Neural cell (in vitro differentiated cells): Measurements from ENCODE around the gene RNPEPL1. TPM values are rescaled to one million over a fixed set of nuclear protein-coding genes. Genes with fewer than 3 reads are reported as not detected.

Experiments used
- H2AFZ ChIP-seq: fragments of 200-600, 300-800 bp; sonication (generic), shearing (Covaris generic); 2 replicates; pipeline ENCODE4 v1.6.0; 2014; ENCODE audit warnings: low read depth, mild to moderate bottlenecking, antibody characterized with exemption, low read length, moderate library complexity
- H3F3A ChIP-seq: fragments of 200-600 bp; shearing (Covaris generic); 2 replicates; pipeline ENCODE4 v1.6.1; 2016; ENCODE audit warnings: mild to moderate bottlenecking, moderate library complexity, mixed read lengths, antibody characterized with exemption, low read length; ENCODE audit not compliant: insufficient read depth, poor library complexity, severe bottlenecking
- H3K27ac ChIP-seq: fragments of 200-600, 300-800 bp; sonication (generic), shearing (Covaris generic); 2 replicates; pipeline ENCODE4 v1.5.1; 2014; ENCODE audit warnings: mild to moderate bottlenecking, low read length, moderate library complexity
- H3K27me3 ChIP-seq: fragments of 300-800, 200-600 bp; sonication (generic), shearing (Covaris generic); 2 replicates; pipeline ENCODE4 v1.6.0; 2014; ENCODE audit warnings: mild to moderate bottlenecking, low read depth, low read length, moderate library complexity; ENCODE audit not compliant: insufficient read depth
- H3K36me3 ChIP-seq: fragments of 300-800, 200-600 bp; sonication (generic), shearing (Covaris generic); 2 replicates; pipeline ENCODE4 v1.5.1; 2014; ENCODE audit warnings: mild to moderate bottlenecking, antibody characterized with exemption, low read length, moderate library complexity; ENCODE audit not compliant: insufficient read depth
- H3K4me2 ChIP-seq: fragments of 300-800, 200-600 bp; sonication (generic), shearing (Covaris generic); 2 replicates; pipeline ENCODE4 v1.6.0; 2014; ENCODE audit warnings: mild to moderate bottlenecking, low read length
- H3K4me3 ChIP-seq: fragments of 300-800, 200-600 bp; sonication (generic), shearing (Covaris generic); 2 replicates; pipeline ENCODE4 v1.5.1; 2014; ENCODE audit warnings: mild to moderate bottlenecking, low read length, moderate library complexity
- H3K79me2 ChIP-seq: fragments of 200-600 bp; shearing (Covaris generic); replicated peaks from 2 replicates; pipeline ENCODE4 v1.6.0; 2014; ENCODE audit warnings: mild to moderate bottlenecking, low read length, moderate library complexity; ENCODE audit not compliant: insufficient read depth
- H3K9ac ChIP-seq: fragments of 300-800, 200-600 bp; sonication (generic), shearing (Covaris generic); 2 replicates; pipeline ENCODE4 v1.6.1; 2016; ENCODE audit warnings: mild to moderate bottlenecking, low read length, mixed read lengths
- H3K9me2 ChIP-seq: fragments of 200-600 bp; shearing (Covaris generic); 2 replicates; pipeline ENCODE4 v1.6.1; 2016; ENCODE audit warnings: mild to moderate bottlenecking, low read length, mixed read lengths; ENCODE audit not compliant: insufficient read depth
- H3K9me3 ChIP-seq: fragments of 200-600, 300-800 bp; sonication (generic), shearing (Covaris generic); 2 replicates; pipeline ENCODE4 v1.6.1; 2016; ENCODE audit warnings: mild to moderate bottlenecking, mixed run types, low read length, moderate library complexity, mixed read lengths
- H4K20me1 ChIP-seq: fragments of 200-600 bp; shearing (Covaris generic); 2 replicates; pipeline ENCODE4 v1.6.1; 2016; ENCODE audit warnings: mild to moderate bottlenecking, mixed run types; ENCODE audit not compliant: insufficient read depth
- EP300 ChIP-seq: fragments of 450-650 bp; conservative IDR thresholded peaks from 2 replicates; pipeline ENCODE4 v1.6.1; 2014; ENCODE audit warnings: antibody characterized with exemption, mild to moderate bottlenecking, moderate library complexity; ENCODE audit not compliant: poor library complexity, severe bottlenecking
- EZH2 ChIP-seq: fragments of 200-600, 300-800 bp; shearing (Covaris generic), sonication (generic); IDR thresholded peaks from 2 replicates; pipeline ENCODE4 v1.6.1; 2014; ENCODE audit warnings: antibody characterized with exemption, low read length, borderline replicate concordance, mild to moderate bottlenecking; ENCODE audit not compliant: insufficient read depth, poor library complexity, severe bottlenecking
- MXI1 ChIP-seq: fragments of 450-650 bp; conservative IDR thresholded peaks from 2 replicates; pipeline ENCODE4 v1.6.1; 2014; ENCODE audit warnings: antibody characterized with exemption, mild to moderate bottlenecking; ENCODE audit not compliant: poor library complexity, severe bottlenecking
- POLR2AphosphoS5 ChIP-seq: IDR thresholded peaks from 2 replicates; pipeline ENCODE4 v1.6.1; 2012
- RAD21 ChIP-seq: fragments of 450-650 bp; conservative IDR thresholded peaks from 2 replicates; pipeline ENCODE4 v1.6.1; 2014; ENCODE audit warnings: antibody characterized with exemption, mild to moderate bottlenecking, moderate library complexity
- SMC3 ChIP-seq: fragments of 450-650 bp; conservative IDR thresholded peaks from 2 replicates; pipeline ENCODE4 v1.6.1; 2014; ENCODE audit warnings: antibody characterized with exemption, mild to moderate bottlenecking, moderate library complexity; ENCODE audit not compliant: poor library complexity
- TAF1 ChIP-seq: IDR thresholded peaks from 2 replicates; pipeline ENCODE4 v1.6.1; 2012; ENCODE audit warnings: low read depth
- polyA plus RNA-seq: library from polyadenylated mRNA; depleted of rRNA; stranded (reverse); fragments of >200 nt; gene quantifications from 2 replicates; pipeline ENCODE4 v1.2.3, GENCODE V29; 2014
- TF ChIP-seq, protein P1 (sequence below): IDR thresholded peaks from 2 replicates; pipeline ENCODE4 v1.6.1; 2012; ENCODE audit warnings: borderline replicate concordance
- TF ChIP-seq, protein P2 (sequence below): fragments of 450-650 bp; IDR thresholded peaks from 2 replicates; pipeline ENCODE4 v1.5.1; 2014; ENCODE audit warnings: antibody characterized with exemption, mild to moderate bottlenecking, moderate library complexity; ENCODE audit not compliant: poor library complexity, severe bottlenecking

The RNPEPL1 gene
- polyA plus RNA-seq, 1 donor from 2014 or later, result 16.1 TPM

DNA sequence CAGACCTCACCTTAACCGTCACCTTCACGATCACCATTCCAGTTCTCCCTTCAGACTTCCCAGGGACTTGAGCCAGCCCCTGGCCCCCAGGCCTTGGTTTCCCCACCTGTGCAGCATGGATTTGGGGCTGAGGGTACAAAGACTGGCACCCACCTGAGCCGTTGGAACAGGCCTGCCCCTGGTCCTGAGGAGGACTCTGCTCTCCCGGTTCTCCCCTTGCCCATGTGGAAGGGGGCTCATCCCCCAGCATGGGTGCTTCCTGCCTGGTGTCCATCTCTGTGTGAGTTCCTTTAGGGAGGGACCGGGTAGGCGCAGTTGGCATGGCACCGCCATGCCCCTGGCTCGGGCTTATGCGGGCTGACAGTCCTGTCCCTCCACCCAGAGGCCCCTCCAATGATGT lies 46.1 kb downstream of the RNPEPL1 start:
- no peaks in the 10 kb centered on the region for H3K36me3 ChIP-seq
- H3F3A ChIP-seq, result no peaks in the 10 kb centered on the region
- no peak overlapping the region for H3K4me3 ChIP-seq
- no peak overlapping the region for H3K27ac ChIP-seq
- H2AFZ ChIP-seq, result no peak overlapping the region
- H4K20me1 ChIP-seq, result no peaks in the 10 kb centered on the region
- H3K27me3 ChIP-seq, result no peaks in the 10 kb centered on the region
- H3K4me2 ChIP-seq, result no peak overlapping the region
- no peak for TF ChIP-seq EP300
- H3K79me2 ChIP-seq, result no peaks in the 10 kb centered on the region
- no peaks in the 10 kb centered on the region for H3K9me3 ChIP-seq
- no peaks in the 10 kb centered on the region for H3K9me2 ChIP-seq
- no peak overlapping the region for H3K9ac ChIP-seq

- no peaks in the 10 kb centered on the region for H3K9me3 ChIP-seq
- no peaks in the 10 kb centered on the region for H4K20me1 ChIP-seq
- no peaks in the 10 kb centered on the region for H3K36me3 ChIP-seq
- H3F3A ChIP-seq, result no peaks in the 10 kb centered on the region
- no peak for TF ChIP-seq EP300
- no peak for TF ChIP-seq EZH2
- no peak for TF ChIP-seq RAD21
- TF ChIP-seq, protein P1, sequence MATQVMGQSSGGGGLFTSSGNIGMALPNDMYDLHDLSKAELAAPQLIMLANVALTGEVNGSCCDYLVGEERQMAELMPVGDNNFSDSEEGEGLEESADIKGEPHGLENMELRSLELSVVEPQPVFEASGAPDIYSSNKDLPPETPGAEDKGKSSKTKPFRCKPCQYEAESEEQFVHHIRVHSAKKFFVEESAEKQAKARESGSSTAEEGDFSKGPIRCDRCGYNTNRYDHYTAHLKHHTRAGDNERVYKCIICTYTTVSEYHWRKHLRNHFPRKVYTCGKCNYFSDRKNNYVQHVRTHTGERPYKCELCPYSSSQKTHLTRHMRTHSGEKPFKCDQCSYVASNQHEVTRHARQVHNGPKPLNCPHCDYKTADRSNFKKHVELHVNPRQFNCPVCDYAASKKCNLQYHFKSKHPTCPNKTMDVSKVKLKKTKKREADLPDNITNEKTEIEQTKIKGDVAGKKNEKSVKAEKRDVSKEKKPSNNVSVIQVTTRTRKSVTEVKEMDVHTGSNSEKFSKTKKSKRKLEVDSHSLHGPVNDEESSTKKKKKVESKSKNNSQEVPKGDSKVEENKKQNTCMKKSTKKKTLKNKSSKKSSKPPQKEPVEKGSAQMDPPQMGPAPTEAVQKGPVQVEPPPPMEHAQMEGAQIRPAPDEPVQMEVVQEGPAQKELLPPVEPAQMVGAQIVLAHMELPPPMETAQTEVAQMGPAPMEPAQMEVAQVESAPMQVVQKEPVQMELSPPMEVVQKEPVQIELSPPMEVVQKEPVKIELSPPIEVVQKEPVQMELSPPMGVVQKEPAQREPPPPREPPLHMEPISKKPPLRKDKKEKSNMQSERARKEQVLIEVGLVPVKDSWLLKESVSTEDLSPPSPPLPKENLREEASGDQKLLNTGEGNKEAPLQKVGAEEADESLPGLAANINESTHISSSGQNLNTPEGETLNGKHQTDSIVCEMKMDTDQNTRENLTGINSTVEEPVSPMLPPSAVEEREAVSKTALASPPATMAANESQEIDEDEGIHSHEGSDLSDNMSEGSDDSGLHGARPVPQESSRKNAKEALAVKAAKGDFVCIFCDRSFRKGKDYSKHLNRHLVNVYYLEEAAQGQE, result no peak
- no peak for TF ChIP-seq SMC3
- TF ChIP-seq POLR2AphosphoS5, result no peak
- TF ChIP-seq TAF1, result no peak
- TF ChIP-seq, protein P2, sequence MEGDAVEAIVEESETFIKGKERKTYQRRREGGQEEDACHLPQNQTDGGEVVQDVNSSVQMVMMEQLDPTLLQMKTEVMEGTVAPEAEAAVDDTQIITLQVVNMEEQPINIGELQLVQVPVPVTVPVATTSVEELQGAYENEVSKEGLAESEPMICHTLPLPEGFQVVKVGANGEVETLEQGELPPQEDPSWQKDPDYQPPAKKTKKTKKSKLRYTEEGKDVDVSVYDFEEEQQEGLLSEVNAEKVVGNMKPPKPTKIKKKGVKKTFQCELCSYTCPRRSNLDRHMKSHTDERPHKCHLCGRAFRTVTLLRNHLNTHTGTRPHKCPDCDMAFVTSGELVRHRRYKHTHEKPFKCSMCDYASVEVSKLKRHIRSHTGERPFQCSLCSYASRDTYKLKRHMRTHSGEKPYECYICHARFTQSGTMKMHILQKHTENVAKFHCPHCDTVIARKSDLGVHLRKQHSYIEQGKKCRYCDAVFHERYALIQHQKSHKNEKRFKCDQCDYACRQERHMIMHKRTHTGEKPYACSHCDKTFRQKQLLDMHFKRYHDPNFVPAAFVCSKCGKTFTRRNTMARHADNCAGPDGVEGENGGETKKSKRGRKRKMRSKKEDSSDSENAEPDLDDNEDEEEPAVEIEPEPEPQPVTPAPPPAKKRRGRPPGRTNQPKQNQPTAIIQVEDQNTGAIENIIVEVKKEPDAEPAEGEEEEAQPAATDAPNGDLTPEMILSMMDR, result no peak
- TF ChIP-seq MXI1, result no peak
- H3K4me3 ChIP-seq, result no peak overlapping the region
- H2AFZ ChIP-seq, result no peak overlapping the region
- H3K9me2 ChIP-seq, result no peaks in the 10 kb centered on the region
- no peak overlapping the region for H3K4me2 ChIP-seq
- H3K27ac ChIP-seq, result no peak overlapping the region
- no peak overlapping the region for H3K9ac ChIP-seq
- no peaks in the 10 kb centered on the region for H3K27me3 ChIP-seq
- H3K79me2 ChIP-seq, result no peaks in the 10 kb centered on the region
Observed at GRCh38 chr2:240615396-240615795, 47.1 kb downstream of the RNPEPL1 start.
